Stimulated activated memory B cell treated with anti-CD40 and anti-IgM and Interleukin-4, amounts not matched to agents 10 μg/mL and 1 μg/mL and 100 μg/mL, for 72 hours (primary cell): ENCODE results near the gene EXOC3.
"Not testable (repeated sequence)": the region's sequence is repeated elsewhere in the genome, so short reads cannot be mapped to it uniquely, and the experiment has no call there.

ENCODE experiments used
- ATAC-seq: fragments of 150-1000 bp; cut with Tn5 transposase; 2 replicates; pipeline ENCODE4 v1.10.0; 2021
- H3K27ac Mint-ChIP-seq: one replicate; pipeline ENCODE4 v1.8.0; 2022; ENCODE audit warnings: mild to moderate bottlenecking, mixed read lengths
- H3K27me3 Mint-ChIP-seq: one replicate; pipeline ENCODE4 v1.8.0; 2022; ENCODE audit warnings: mixed read lengths
- H3K36me3 Mint-ChIP-seq: one replicate; pipeline ENCODE4 v1.8.0; 2022; ENCODE audit warnings: mixed read lengths
- H3K4me1 Mint-ChIP-seq: one replicate; pipeline ENCODE4 v1.8.0; 2022; ENCODE audit warnings: mixed read lengths
- H3K4me3 Mint-ChIP-seq: one replicate; pipeline ENCODE4 v1.8.0; 2022; ENCODE audit warnings: mild to moderate bottlenecking, moderate library complexity, mixed read lengths
- H3K9me3 Mint-ChIP-seq: one replicate; pipeline ENCODE4 v1.8.0; 2022; ENCODE audit warnings: mixed read lengths

EXOC3 gene

GRCh38 chr5:442335-443238 lies at the start of gene EXOC3:
EXOC3 (plus strand) TSS chr5:443176; CDS start chr5:446206, 3,030 bp downstream.
- Mint-ChIP-seq H3K36me3 (peaks cover 30% of the 10 kb centered on the region), H3K9me3 (no peaks in the 10 kb centered on the region), H3K4me3 (peak within 1 kb of the TSS; percentile 99), H3K27ac (peak within 1 kb of the TSS; percentile 95), H3K4me1 (peaks cover 76% of the 10 kb centered on the region), H3K27me3 (no peaks in the 10 kb centered on the region)
- ATAC-seq = peak; percentile 89

GRCh38 chr5:393846-394275 lies 49.1 kb upstream of the EXOC3 start:
- H3K27ac Mint-ChIP-seq = peak overlapping the region; percentile 84
- peaks cover 7% of the 10 kb centered on the region for H3K9me3 Mint-ChIP-seq
- H3K36me3 Mint-ChIP-seq = peaks cover 54% of the 10 kb centered on the region
- H3K4me1 Mint-ChIP-seq = peaks cover 48% of the 10 kb centered on the region
- no peak overlapping the region for H3K4me3 Mint-ChIP-seq
- ATAC-seq = no peak
- peaks cover 22% of the 10 kb centered on the region for H3K27me3 Mint-ChIP-seq

- peak overlapping the region; percentile 84 for H3K27ac Mint-ChIP-seq
- H3K4me3 Mint-ChIP-seq = no peak overlapping the region
- peaks cover 14% of the 10 kb centered on the region for H3K27me3 Mint-ChIP-seq
- peaks cover 51% of the 10 kb centered on the region for H3K4me1 Mint-ChIP-seq
- H3K9me3 Mint-ChIP-seq = peaks cover 5% of the 10 kb centered on the region
- no peak for ATAC-seq
- peaks cover 55% of the 10 kb centered on the region for H3K36me3 Mint-ChIP-seq
Observed at GRCh38 chr5:394671-395155, 48.3 kb upstream of the EXOC3 start.

- H3K9me3 Mint-ChIP-seq = peaks cover 3% of the 10 kb centered on the region
- peaks cover 51% of the 10 kb centered on the region for H3K36me3 Mint-ChIP-seq
- H3K4me3 Mint-ChIP-seq = no peak overlapping the region
- H3K4me1 Mint-ChIP-seq = peaks cover 51% of the 10 kb centered on the region
- ATAC-seq = no peak
- peaks cover 8% of the 10 kb centered on the region for H3K27me3 Mint-ChIP-seq
- peak overlapping the region; percentile 84 for H3K27ac Mint-ChIP-seq
Observed at GRCh38 chr5:395156-395920, 47.6 kb upstream of the EXOC3 start.

- no peak for ATAC-seq
- Mint-ChIP-seq H3K27ac (peak overlapping the region; percentile 84), H3K36me3 (peaks cover 47% of the 10 kb centered on the region), H3K27me3 (peaks cover under 1% of the 10 kb centered on the region), H3K4me3 (no peak overlapping the region), H3K4me1 (peaks cover 50% of the 10 kb centered on the region), H3K9me3 (peaks cover 1% of the 10 kb centered on the region)
Observed at GRCh38 chr5:395921-396530, 47.0 kb upstream of the EXOC3 start.

GRCh38 chr5:396531-396961 lies 46.4 kb upstream of the EXOC3 start:
- Mint-ChIP-seq H3K4me3 (no peak overlapping the region), H3K27me3 (no peaks in the 10 kb centered on the region), H3K27ac (peak overlapping the region; percentile 84), H3K9me3 (no peaks in the 10 kb centered on the region), H3K36me3 (peaks cover 50% of the 10 kb centered on the region), H3K4me1 (peaks cover 52% of the 10 kb centered on the region)
- ATAC-seq = no peak

- not testable (repeated sequence) for H3K4me3 Mint-ChIP-seq, ATAC-seq, H3K27me3 Mint-ChIP-seq, H3K9me3 Mint-ChIP-seq
- Mint-ChIP-seq H3K27ac (peak overlapping the region; percentile 99), H3K4me1 (peaks cover 60% of the 10 kb centered on the region), H3K36me3 (peaks cover 54% of the 10 kb centered on the region)
Observed at GRCh38 chr5:398141-398474, 44.9 kb upstream of the EXOC3 start.

- Mint-ChIP-seq H3K36me3 (peaks cover 50% of the 10 kb centered on the region), H3K9me3 (peaks cover 6% of the 10 kb centered on the region), H3K27me3 (no peaks in the 10 kb centered on the region), H3K4me3 (no peak overlapping the region), H3K4me1 (peaks cover 58% of the 10 kb centered on the region), H3K27ac (peak overlapping the region; percentile 99)
- no peak for ATAC-seq
Observed at GRCh38 chr5:398475-399295, 44.3 kb upstream of the EXOC3 start.

- Mint-ChIP-seq H3K9me3 (peaks cover 10% of the 10 kb centered on the region), H3K27ac (peak overlapping the region; percentile 99), H3K4me3 (peak overlapping the region; percentile 49), H3K4me1 (peaks cover 62% of the 10 kb centered on the region), H3K27me3 (no peaks in the 10 kb centered on the region), H3K36me3 (peaks cover 54% of the 10 kb centered on the region)
- ATAC-seq = peak; percentile 93
Observed at GRCh38 chr5:399296-400281, 43.4 kb upstream of the EXOC3 start.

- peaks cover 3% of the 10 kb centered on the region for H3K27me3 Mint-ChIP-seq
Observed at GRCh38 chr5:400282-401145, 42.5 kb upstream of the EXOC3 start.

GRCh38 chr5:401146-402034 lies 41.6 kb upstream of the EXOC3 start:
- H3K9me3 Mint-ChIP-seq = peaks cover 10% of the 10 kb centered on the region
- peaks cover 59% of the 10 kb centered on the region for H3K36me3 Mint-ChIP-seq
- no peak overlapping the region for H3K4me3 Mint-ChIP-seq
- peaks cover 62% of the 10 kb centered on the region for H3K4me1 Mint-ChIP-seq
- no peak for ATAC-seq
- peak overlapping the region; percentile 99 for H3K27ac Mint-ChIP-seq
- peaks cover 12% of the 10 kb centered on the region for H3K27me3 Mint-ChIP-seq

More at GRCh38 chr5:400282-401145, 42.5 kb upstream of the EXOC3 start:
- Mint-ChIP-seq H3K9me3 (peaks cover 10% of the 10 kb centered on the region), H3K4me1 (peaks cover 62% of the 10 kb centered on the region), H3K27ac (peak overlapping the region; percentile 99), H3K4me3 (peak overlapping the region; percentile 49), H3K36me3 (peaks cover 57% of the 10 kb centered on the region)
- ATAC-seq = peak; percentile 4

GRCh38 chr5:402219-402614 lies 40.8 kb upstream of the EXOC3 start:
- not testable (repeated sequence) for ATAC-seq, H3K4me3 Mint-ChIP-seq
- H3K9me3 Mint-ChIP-seq = peaks cover 10% of the 10 kb centered on the region
- peaks cover 62% of the 10 kb centered on the region for H3K4me1 Mint-ChIP-seq
- peaks cover 59% of the 10 kb centered on the region for H3K36me3 Mint-ChIP-seq
- peak overlapping the region; percentile 99 for H3K27ac Mint-ChIP-seq
- peaks cover 14% of the 10 kb centered on the region for H3K27me3 Mint-ChIP-seq
